Activated CD4-positive, alpha-beta T cell treated with anti-CD3 and anti-CD28 coated beads, Interleukin-2, amount 50 U/mL, for 1 hour (primary cell): Measurements from ENCODE around the gene CFAP68.
"Not testable (repeated sequence)": the region's sequence is repeated elsewhere in the genome, so short reads cannot be mapped to it uniquely, and the experiment has no call there.

Source experiments
- DNase-seq: peaks from one replicate; pipeline ENCODE4 v3.0.0-alpha.2; 2020

CFAP68 gene

GRCh38 chr11:111870886-111871692 lies 8.3 kb upstream of the CFAP68 start, which contains the start of gene ALG9:
ALG9 (minus strand) TSS chr11:111871581; CDS start chr11:111871482, 99 bp downstream.
- DNase-seq: peak; percentile 92

GRCh38 chr11:111871693-111872161 lies 7.6 kb upstream of the CFAP68 start:
- DNase-seq: no peak

GRCh38 chr11:111878385-111878848 lies 924 bp upstream of the CFAP68 start:
- DNase-seq: no peak

- DNase-seq: no peak
These were observed 258 bp downstream of the CFAP68 start for GRCh38 chr11:111879637-111879960.

GRCh38 chr11:111882202-111882601 lies 2.9 kb downstream of the CFAP68 start:
- no peak for DNase-seq

- DNase-seq: not testable (repeated sequence)
These were observed 5.7 kb downstream of the CFAP68 start for GRCh38 chr11:111885053-111885452.

GRCh38 chr11:111886032-111886431 lies 6.7 kb downstream of the CFAP68 start:
- DNase-seq: no peak

- DNase-seq: no peak
These were observed 7.5 kb downstream of the CFAP68 start for GRCh38 chr11:111886844-111887243.

- no peak for DNase-seq
These were observed 26.1 kb downstream of the CFAP68 start for GRCh38 chr11:111905411-111905810.

GRCh38 chr11:111906680-111907079 lies 27.3 kb downstream of the CFAP68 start:
- no peak for DNase-seq

GRCh38 chr11:111908639-111909305 lies 29.4 kb downstream of the CFAP68 start:
- DNase-seq: no peak

- DNase-seq: no peak
These were observed 30.0 kb downstream of the CFAP68 start for GRCh38 chr11:111909378-111909777.

GRCh38 chr11:111910676-111911562 lies 31.6 kb downstream of the CFAP68 start:
- no peak for DNase-seq

GRCh38 chr11:111911563-111912401 lies 32.4 kb downstream of the CFAP68 start, which contains the start of gene CRYAB:
CRYAB (minus strand) TSS chr11:111911770; CDS start chr11:111911724, 46 bp downstream.
- DNase-seq: no peak

- no peak for DNase-seq
These were observed 33.2 kb downstream of the CFAP68 start, which contains the start of gene HSPB2 for GRCh38 chr11:111912535-111912934. HSPB2 (plus strand) TSS chr11:111912734; CDS start chr11:111912830, 96 bp downstream.

- DNase-seq: no peak
These were observed 33.9 kb downstream of the CFAP68 start for GRCh38 chr11:111913031-111913861.

- DNase-seq: no peak
These were observed 34.7 kb downstream of the CFAP68 start for GRCh38 chr11:111913997-111914396.

- DNase-seq: no peak
These were observed 37.4 kb downstream of the CFAP68 start for GRCh38 chr11:111916768-111917167.

GRCh38 chr11:111917312-111917711 lies 38.0 kb downstream of the CFAP68 start:
- DNase-seq: no peak

- DNase-seq: no peak
These were observed 38.4 kb downstream of the CFAP68 start for GRCh38 chr11:111917788-111918187.
